ENCODE results near the gene IQCE.

The IQCE gene

GRCh38 chr7:2621061-2621828, 62.5 kb downstream of the IQCE start:
- no peak for DNase-seq

- DNase-seq, result no peak
Measured at GRCh38 chr7:2621948-2622640, 63.3 kb downstream of the IQCE start.

- DNase-seq, result no peak
Measured at GRCh38 chr7:2622869-2623697, 64.3 kb downstream of the IQCE start.

- DNase-seq, result no peak
Measured at GRCh38 chr7:2623698-2624014, 64.9 kb downstream of the IQCE start.

- no peak for DNase-seq
Measured at GRCh38 chr7:2624293-2624886, 65.6 kb downstream of the IQCE start.

GRCh38 chr7:2626498-2627117, 67.8 kb downstream of the IQCE start:
- no peak for DNase-seq

- DNase-seq, result no peak
Measured at GRCh38 chr7:2627258-2628129, 68.7 kb downstream of the IQCE start.

- DNase-seq, result no peak
Measured at GRCh38 chr7:2628130-2628482, 69.3 kb downstream of the IQCE start.

- DNase-seq, result no peak
Measured at GRCh38 chr7:2628891-2629290, 70.1 kb downstream of the IQCE start.

- DNase-seq, result no peak
Measured at GRCh38 chr7:2629746-2630681, 71.2 kb downstream of the IQCE start.

GRCh38 chr7:2631946-2632732, 73.4 kb downstream of the IQCE start, which contains the start of gene TTYH3:
Gene TTYH3, plus strand, starts transcription at chr7:2631986. Its CDS starts 170 bp downstream, at chr7:2632156.
- no peak for DNase-seq

- DNase-seq, result peak; percentile 68
Measured at GRCh38 chr7:2632733-2633537, 74.2 kb downstream of the IQCE start.

GRCh38 chr7:2633538-2634266, 74.9 kb downstream of the IQCE start:
- no peak for DNase-seq

GRCh38 chr7:2634267-2635145, 75.7 kb downstream of the IQCE start:
- no peak for DNase-seq

- DNase-seq, result no peak
Measured at GRCh38 chr7:2635148-2635668, 76.4 kb downstream of the IQCE start.

- DNase-seq, result no peak
Measured at GRCh38 chr7:2635810-2636701, 77.3 kb downstream of the IQCE start.

Measured in SHP77 treated with DMSO at 0.1 percent for 48 hours (cell line).